ENCODE results near the gene SEC24D.
"Not testable (repeated sequence)": the region's sequence is repeated elsewhere in the genome, so short reads cannot be mapped to it uniquely, and the experiment has no call there.

Gene SEC24D

DNA sequence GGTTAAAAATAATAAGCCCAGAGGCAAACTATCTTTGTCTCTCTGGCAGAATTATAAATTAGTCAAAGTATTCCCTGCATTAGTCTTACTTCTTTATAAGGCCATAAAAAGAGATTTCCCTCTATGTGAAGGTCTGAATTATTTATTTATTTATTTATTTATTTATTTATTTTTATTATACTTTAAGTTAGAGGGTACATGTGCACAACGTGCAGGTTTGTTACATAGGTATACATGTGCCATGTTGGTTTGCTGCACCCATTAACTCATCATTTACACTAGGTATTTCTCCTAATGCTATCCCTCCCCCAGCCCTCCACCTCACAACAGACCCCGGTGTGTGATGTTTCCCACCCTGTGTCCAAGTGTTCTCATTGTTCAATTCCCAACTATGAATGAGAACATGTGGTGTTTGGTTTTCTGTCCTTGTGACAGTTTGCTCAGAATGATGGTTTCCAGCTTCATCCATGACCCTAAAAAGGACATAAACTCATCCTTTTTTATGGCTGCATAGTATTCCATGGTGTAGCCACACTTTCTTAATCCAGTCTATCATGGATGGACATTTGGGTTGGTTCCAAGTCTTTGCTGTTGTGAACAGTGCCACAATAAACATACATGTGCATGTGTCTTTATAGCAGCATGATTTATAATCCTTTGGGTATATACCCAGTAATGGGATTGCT, 58.8 kb downstream of the SEC24D start:
- H3K36me3 ChIP-seq (ENCODE audit: insufficient read depth, low read length); H3K27ac ChIP-seq (ENCODE audit: low read depth, low read length); H3K9me3 ChIP-seq (ENCODE audit: low read length); H3K9ac ChIP-seq (ENCODE audit: low read length); H3K27me3 ChIP-seq (ENCODE audit: control insufficient read depth in 1 of 2, insufficient read depth in 2 of 2, low read length in 2 of 2); H3K4me3 ChIP-seq (ENCODE audit: low read depth in 1 of 2, low read length in 2 of 2): not testable (repeated sequence)
- peaks cover 30% of the 10 kb centered on the region for H3K4me1 ChIP-seq (ENCODE audit: insufficient read depth, low read length)

DNA sequence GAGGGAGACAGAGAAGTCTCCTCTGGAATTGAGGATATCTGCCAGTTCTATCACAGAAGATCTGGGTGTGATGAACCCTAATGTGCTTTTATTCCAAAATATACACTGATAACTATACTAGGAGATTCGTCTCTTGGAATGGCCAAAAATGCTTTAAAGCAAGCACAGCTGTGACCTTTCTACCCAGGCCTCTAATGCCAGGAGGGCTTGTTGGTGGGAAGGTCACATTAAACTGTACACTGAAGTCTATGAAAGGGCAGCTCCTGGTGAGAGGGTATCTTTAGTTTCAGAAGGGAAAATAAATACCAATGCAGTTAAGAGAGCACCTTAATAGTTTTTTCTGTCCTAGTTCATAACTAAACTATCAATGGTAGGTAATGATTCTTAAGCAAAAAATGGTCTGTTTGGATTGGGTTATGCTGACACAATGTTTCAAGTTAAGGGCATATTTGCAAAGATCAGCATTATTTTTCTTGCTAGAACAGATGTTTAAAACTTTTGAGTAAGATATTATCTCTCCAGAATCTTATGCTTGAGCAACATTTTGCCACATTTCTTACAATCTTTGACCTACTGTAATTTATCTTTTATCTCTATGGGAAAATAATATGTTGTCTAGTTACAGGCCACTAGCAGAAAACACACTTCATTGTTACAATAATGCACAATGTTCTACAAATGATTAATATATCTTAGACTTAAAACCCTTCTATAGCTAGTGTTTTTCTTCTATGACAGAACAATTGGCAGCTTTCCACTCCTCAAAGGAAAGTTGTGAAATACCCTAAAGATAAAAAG, 59.6 kb downstream of the SEC24D start:
- Histone ChIP-seq H3K9ac (ENCODE audit: low read length) (no peak overlapping the region), H3K36me3 (ENCODE audit: insufficient read depth, low read length) (no peaks in the 10 kb centered on the region), H3K4me1 (ENCODE audit: insufficient read depth, low read length) (peaks cover 36% of the 10 kb centered on the region), H3K9me3 (ENCODE audit: low read length) (no peaks in the 10 kb centered on the region), H3K27ac (ENCODE audit: low read depth, low read length) (peak overlapping the region; percentile 0), H3K27me3 (ENCODE audit: control insufficient read depth in 1 of 2, insufficient read depth in 2 of 2, low read length in 2 of 2) (no peaks in the 10 kb centered on the region), H3K4me3 (ENCODE audit: low read depth in 1 of 2, low read length in 2 of 2) (no peak overlapping the region)

DNA sequence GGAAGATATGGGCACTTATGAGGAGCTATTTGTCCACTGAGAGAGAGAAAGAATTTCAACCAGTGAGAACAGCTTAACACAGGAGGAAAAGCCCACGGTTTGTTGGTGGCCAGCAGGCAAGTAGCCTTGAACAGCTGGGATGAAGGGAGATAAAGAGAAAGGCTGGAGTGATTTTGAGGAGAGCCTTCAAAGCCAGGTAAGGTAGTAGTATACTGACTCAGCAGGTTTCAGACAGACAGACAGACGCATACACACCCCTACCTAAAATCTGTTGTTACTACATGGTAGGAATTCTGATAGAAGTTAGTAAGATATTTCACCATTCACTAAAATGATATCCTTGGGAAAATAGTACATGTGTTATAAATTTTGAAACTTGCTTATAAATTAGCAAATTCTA, 60.5 kb downstream of the SEC24D start:
- Histone ChIP-seq H3K36me3 (ENCODE audit: insufficient read depth, low read length) (no peaks in the 10 kb centered on the region), H3K27ac (ENCODE audit: low read depth, low read length) (peak overlapping the region; percentile 10), H3K9me3 (ENCODE audit: low read length) (no peaks in the 10 kb centered on the region), H3K27me3 (ENCODE audit: control insufficient read depth in 1 of 2, insufficient read depth in 2 of 2, low read length in 2 of 2) (no peaks in the 10 kb centered on the region), H3K4me1 (ENCODE audit: insufficient read depth, low read length) (peaks cover 46% of the 10 kb centered on the region), H3K9ac (ENCODE audit: low read length) (no peak overlapping the region), H3K4me3 (ENCODE audit: low read depth in 1 of 2, low read length in 2 of 2) (no peak overlapping the region)

DNA sequence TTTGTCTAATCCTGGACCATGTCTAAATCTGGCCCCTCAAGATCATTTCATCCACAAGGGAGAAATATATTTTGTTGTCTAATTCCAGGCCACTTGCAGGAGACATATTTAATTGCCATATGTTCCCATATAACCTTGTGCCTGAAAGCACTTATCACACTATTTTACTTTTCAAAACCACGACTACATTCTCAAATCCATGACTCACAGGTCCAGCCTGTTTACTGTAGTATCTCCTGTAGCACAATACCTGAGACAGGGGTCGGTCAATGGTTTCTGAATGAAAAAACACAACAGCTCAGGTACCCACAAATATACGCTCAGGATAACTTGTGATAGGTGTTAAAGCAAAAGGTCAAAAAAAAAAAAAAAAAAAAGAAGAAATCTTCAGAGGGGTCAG, 60.9 kb downstream of the SEC24D start:
- peaks cover 50% of the 10 kb centered on the region for H3K4me1 ChIP-seq (ENCODE audit: insufficient read depth, low read length)
- no peak overlapping the region for H3K9ac ChIP-seq (ENCODE audit: low read length)
- no peaks in the 10 kb centered on the region for H3K27me3 ChIP-seq (ENCODE audit: control insufficient read depth in 1 of 2, insufficient read depth in 2 of 2, low read length in 2 of 2)
- no peaks in the 10 kb centered on the region for H3K9me3 ChIP-seq (ENCODE audit: low read length)
- no peak overlapping the region for H3K27ac ChIP-seq (ENCODE audit: low read depth, low read length)
- no peak overlapping the region for H3K4me3 ChIP-seq (ENCODE audit: low read depth in 1 of 2, low read length in 2 of 2)
- H3K36me3 ChIP-seq (ENCODE audit: insufficient read depth, low read length) = no peaks in the 10 kb centered on the region

DNA sequence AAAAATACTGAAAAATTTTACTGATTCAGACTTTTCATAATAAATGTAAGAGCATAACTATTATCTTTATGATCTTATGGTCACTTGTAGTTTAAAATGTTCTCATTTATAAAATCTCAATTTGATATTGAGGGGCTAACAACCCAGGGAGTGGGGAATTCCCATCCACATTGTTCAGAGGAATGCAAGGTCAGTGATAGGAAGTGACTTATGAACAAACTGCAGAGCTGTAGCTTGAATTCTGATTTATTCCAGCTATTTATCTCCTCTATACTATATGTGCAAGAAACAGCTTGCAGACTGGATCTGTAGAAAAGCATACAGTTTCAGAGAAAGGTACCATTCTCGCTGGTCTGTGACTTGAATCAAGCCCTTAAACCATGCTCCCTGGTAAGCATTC, 61.6 kb downstream of the SEC24D start:
- no peak overlapping the region for H3K27ac ChIP-seq (ENCODE audit: low read depth, low read length)
- no peak overlapping the region for H3K9ac ChIP-seq (ENCODE audit: low read length)
- H3K4me1 ChIP-seq (ENCODE audit: insufficient read depth, low read length) = peaks cover 57% of the 10 kb centered on the region
- no peaks in the 10 kb centered on the region for H3K36me3 ChIP-seq (ENCODE audit: insufficient read depth, low read length)
- no peaks in the 10 kb centered on the region for H3K27me3 ChIP-seq (ENCODE audit: control insufficient read depth in 1 of 2, insufficient read depth in 2 of 2, low read length in 2 of 2)
- H3K9me3 ChIP-seq (ENCODE audit: low read length) = no peaks in the 10 kb centered on the region
- no peak overlapping the region for H3K4me3 ChIP-seq (ENCODE audit: low read depth in 1 of 2, low read length in 2 of 2)

DNA sequence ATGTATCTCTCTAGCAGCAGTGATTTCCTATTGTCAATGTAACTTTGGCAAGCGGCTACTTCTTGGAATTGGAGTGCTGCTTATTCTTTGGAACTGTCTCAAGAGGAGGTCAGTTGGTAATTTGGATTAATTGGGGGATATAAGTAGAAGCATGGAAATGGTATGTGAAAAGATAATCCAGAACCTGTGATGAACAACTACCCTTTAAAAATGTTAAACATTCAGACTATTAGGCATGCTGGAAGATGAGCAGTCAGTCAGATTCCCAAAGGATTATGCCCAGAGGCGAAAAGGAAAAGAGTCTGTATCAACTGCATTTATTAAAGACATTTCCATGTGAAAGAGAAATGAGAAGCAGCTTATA, 62.5 kb downstream of the SEC24D start:
- Histone ChIP-seq H3K9ac (ENCODE audit: low read length) (no peak overlapping the region), H3K9me3 (ENCODE audit: low read length) (no peaks in the 10 kb centered on the region), H3K27me3 (ENCODE audit: control insufficient read depth in 1 of 2, insufficient read depth in 2 of 2, low read length in 2 of 2) (no peaks in the 10 kb centered on the region), H3K27ac (ENCODE audit: low read depth, low read length) (peak overlapping the region; percentile 68), H3K4me1 (ENCODE audit: insufficient read depth, low read length) (peaks cover 66% of the 10 kb centered on the region), H3K4me3 (ENCODE audit: low read depth in 1 of 2, low read length in 2 of 2) (no peak overlapping the region), H3K36me3 (ENCODE audit: insufficient read depth, low read length) (no peaks in the 10 kb centered on the region)

DNA sequence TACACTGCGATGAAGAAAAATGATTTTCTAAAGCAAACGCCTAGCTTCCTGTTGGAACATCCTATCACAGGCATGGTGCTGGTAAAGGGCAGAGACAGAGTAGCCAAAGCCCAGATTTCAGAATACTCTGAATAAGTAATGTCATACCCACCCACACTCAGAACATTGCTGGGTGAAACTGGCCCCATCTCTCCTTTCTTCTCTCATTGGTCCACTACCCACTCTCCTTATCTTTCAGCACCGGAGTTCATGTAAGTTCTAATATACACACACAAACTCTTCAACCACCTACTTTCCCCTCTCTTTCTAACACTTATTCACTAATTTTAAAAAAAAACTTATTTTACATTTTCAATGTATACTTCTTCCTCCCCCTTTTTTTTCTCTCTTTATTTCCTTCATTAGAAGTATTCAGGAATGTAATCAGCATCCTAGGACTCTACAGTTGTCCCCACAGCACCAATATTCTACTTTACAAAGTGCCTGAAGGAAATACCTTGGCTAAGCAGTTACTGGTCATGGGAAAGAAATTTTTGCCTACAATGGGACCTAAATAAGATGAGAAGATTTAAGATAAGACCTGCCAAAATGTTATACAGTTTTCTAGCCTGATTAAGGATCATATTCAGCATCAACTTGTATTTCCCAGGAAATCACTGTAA, 63.0 kb downstream of the SEC24D start:
- H3K27me3 ChIP-seq (ENCODE audit: control insufficient read depth in 1 of 2, insufficient read depth in 2 of 2, low read length in 2 of 2) = no peaks in the 10 kb centered on the region
- no peaks in the 10 kb centered on the region for H3K36me3 ChIP-seq (ENCODE audit: insufficient read depth, low read length)
- no peaks in the 10 kb centered on the region for H3K9me3 ChIP-seq (ENCODE audit: low read length)
- no peak overlapping the region for H3K9ac ChIP-seq (ENCODE audit: low read length)
- H3K27ac ChIP-seq (ENCODE audit: low read depth, low read length) = peak overlapping the region; percentile 68
- H3K4me1 ChIP-seq (ENCODE audit: insufficient read depth, low read length) = peaks cover 66% of the 10 kb centered on the region
- H3K4me3 ChIP-seq (ENCODE audit: low read depth in 1 of 2, low read length in 2 of 2) = peak overlapping the region in 1 of 2 donors; percentile 32

DNA sequence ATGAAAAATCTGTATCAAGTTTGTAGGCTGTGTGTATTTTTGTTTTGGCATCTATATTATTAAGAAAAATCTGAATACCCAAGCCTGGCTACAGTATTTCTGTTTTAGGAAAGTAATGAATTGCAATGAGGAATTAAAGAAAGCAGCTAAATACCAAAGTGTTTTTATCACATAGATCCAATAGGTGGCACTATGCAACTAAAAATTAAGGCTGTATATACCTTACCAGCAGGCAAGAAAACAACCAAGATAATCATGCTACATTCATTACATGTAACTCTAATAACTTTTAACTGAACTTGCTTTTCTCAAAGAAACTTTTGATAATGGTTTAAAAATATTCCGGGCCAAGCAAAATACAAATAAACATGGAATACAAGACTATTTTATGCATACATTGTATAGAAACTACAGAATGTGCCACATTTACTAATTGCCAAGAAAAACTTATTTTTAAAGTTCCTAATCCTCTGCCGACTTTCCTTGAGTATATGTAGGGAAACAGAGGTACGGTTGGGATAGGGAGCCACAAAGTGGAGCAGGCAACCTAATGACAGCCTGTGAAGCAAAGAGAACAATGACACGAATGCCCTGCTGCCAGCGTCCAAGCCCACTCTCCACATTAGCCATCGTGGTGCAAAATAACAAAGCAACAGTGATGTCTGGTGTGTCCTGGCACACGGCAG, 63.7 kb downstream of the SEC24D start:
- Histone ChIP-seq H3K27ac (ENCODE audit: low read depth, low read length) (peak overlapping the region; percentile 84), H3K4me1 (ENCODE audit: insufficient read depth, low read length) (peaks cover 66% of the 10 kb centered on the region), H3K36me3 (ENCODE audit: insufficient read depth, low read length) (peaks cover under 1% of the 10 kb centered on the region), H3K27me3 (ENCODE audit: control insufficient read depth in 1 of 2, insufficient read depth in 2 of 2, low read length in 2 of 2) (no peaks in the 10 kb centered on the region), H3K4me3 (ENCODE audit: low read depth in 1 of 2, low read length in 2 of 2) (peak overlapping the region in 1 of 2 donors; percentile 32), H3K9me3 (ENCODE audit: low read length) (no peaks in the 10 kb centered on the region), H3K9ac (ENCODE audit: low read length) (peak overlapping the region; percentile 8)

DNA sequence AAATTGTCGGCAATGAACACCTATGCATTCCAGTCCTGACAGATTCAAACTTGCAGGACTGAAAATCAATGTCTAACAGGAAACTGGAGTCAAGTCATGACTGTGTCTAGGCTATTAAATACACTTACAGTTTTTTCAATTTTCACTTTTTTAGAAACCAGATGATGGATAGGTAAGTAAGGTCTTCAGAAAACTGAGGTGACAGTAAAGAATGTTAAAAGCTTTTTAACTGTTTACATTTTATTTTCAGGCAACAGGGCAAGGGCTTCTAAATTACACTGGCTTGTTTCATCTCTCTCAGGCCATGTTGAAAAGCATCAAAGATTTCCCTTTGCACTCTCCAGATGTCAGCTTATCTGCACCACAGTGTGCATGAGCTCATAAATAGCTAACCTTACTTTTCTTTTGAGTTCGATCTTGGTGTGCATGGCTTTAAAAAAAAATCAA, 65.2 kb downstream of the SEC24D start:
- H3K4me1 ChIP-seq (ENCODE audit: insufficient read depth, low read length) = peaks cover 71% of the 10 kb centered on the region
- peak overlapping the region; percentile 84 for H3K27ac ChIP-seq (ENCODE audit: low read depth, low read length)
- H3K4me3 ChIP-seq (ENCODE audit: low read depth in 1 of 2, low read length in 2 of 2) = no peak overlapping the region
- H3K9me3 ChIP-seq (ENCODE audit: low read length) = no peaks in the 10 kb centered on the region
- H3K27me3 ChIP-seq (ENCODE audit: control insufficient read depth in 1 of 2, insufficient read depth in 2 of 2, low read length in 2 of 2) = no peaks in the 10 kb centered on the region
- H3K36me3 ChIP-seq (ENCODE audit: insufficient read depth, low read length) = peaks cover 12% of the 10 kb centered on the region
- H3K9ac ChIP-seq (ENCODE audit: low read length) = no peak overlapping the region

DNA sequence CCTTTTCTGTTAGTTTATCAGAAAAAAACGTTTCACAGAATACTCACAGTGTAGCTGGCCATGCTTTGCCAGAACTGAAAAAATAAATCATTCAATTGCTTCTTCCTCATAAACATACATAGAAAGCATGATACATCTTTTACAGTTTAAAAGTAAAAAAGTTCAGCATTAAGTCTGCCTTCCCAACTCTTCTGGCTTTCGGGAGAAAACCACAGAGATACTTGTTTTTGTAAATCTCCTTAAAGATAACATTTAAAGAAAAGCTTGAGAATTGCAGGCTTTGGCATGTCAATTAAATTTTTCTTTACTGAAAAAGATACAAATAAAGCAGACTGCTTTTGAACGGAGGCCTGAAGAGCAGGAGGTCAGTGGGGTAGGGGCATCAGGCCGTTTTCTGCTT, 66.8 kb downstream of the SEC24D start:
- Histone ChIP-seq H3K27me3 (ENCODE audit: control insufficient read depth in 1 of 2, insufficient read depth in 2 of 2, low read length in 2 of 2) (no peaks in the 10 kb centered on the region), H3K9me3 (ENCODE audit: low read length) (no peaks in the 10 kb centered on the region), H3K4me3 (ENCODE audit: low read depth in 1 of 2, low read length in 2 of 2) (peak overlapping the region in 1 of 2 donors; percentile 28), H3K27ac (ENCODE audit: low read depth, low read length) (peak overlapping the region; percentile 84), H3K9ac (ENCODE audit: low read length) (peak overlapping the region; percentile 39), H3K36me3 (ENCODE audit: insufficient read depth, low read length) (peaks cover 12% of the 10 kb centered on the region), H3K4me1 (ENCODE audit: insufficient read depth, low read length) (peaks cover 77% of the 10 kb centered on the region)

DNA sequence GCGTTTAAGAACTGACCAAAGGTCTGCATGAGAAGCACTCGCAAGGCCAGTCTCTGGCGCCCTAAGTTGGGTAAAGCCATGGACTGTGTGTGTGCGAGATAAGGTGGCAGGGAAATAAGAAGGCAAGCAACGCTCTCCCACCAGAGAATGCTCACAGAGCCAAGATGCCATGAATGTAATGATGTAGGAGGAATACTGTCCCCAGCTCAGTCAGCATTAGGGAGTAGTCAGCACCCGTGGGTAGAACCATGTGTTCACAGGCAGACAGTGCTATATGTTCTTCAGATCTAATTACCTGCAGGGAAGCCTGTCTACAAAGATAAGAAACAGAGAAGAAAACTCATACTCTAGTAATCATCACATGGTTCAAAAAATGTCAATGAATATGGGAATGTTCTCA, 68.8 kb downstream of the SEC24D start:
- Histone ChIP-seq H3K36me3 (ENCODE audit: insufficient read depth, low read length) (peaks cover 12% of the 10 kb centered on the region), H3K27ac (ENCODE audit: low read depth, low read length) (peak overlapping the region; percentile 86), H3K27me3 (ENCODE audit: control insufficient read depth in 1 of 2, insufficient read depth in 2 of 2, low read length in 2 of 2) (no peaks in the 10 kb centered on the region), H3K4me3 (ENCODE audit: low read depth in 1 of 2, low read length in 2 of 2) (no peak overlapping the region), H3K9ac (ENCODE audit: low read length) (no peak overlapping the region), H3K4me1 (ENCODE audit: insufficient read depth, low read length) (peaks cover 81% of the 10 kb centered on the region), H3K9me3 (ENCODE audit: low read length) (no peaks in the 10 kb centered on the region)

Data from muscle layer of colon (tissue), 2 donors.